Measurements from ENCODE around the gene TBC1D4. TPM values are rescaled to one million over a fixed set of nuclear protein-coding genes. Genes with fewer than 3 reads are reported as not detected.

TBC1D4 gene
- total and polyA plus RNA-seq, 9 of the 15 experiments (the other 6 are each of a cell fraction or from before 2014, with no cell fraction given): 2.8 to 12.3 (median 7.0) TPM

DNA sequence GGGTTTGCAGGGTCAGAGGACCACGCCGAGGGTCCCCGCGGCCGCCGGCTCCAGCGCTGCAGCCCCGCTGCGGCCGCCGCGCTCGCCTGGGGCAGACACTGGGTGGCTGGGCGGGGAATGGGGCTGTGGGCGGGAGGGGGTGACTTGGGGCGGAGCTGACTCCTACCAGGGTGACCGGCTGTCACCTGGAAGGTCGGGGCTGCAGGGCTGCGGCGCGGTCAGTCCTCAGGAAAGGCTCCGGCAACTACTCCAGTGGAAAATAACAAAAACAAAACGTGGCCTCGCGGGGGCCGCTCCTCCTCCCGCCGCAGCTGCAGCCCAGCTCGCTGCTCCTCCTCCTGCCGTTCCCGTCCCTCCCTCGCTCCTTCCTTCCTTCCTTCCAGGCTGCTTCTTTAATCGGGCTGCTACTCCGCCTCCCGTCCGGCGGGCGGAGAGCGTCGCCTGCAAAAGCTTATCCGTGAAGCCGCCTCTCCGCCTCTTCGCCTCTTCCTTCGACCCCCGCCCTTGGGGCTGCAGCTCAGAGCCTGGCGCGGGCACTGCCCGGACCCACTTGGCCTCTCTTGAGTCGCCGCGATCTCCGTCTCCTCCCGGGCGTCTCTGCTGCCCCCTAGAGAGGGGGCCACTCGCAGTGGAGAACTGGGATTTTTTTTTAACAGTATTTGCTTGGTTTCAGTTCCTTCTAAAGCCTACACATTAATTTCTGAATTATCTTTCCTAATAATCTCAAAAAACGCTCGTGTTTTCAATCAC, at the start of gene TBC1D4 (continued):
- TF ChIP-seq RCOR1 (IDR thresholded peaks at IDR 0.05; ENCODE audit: borderline replicate concordance in 1 of 2, low read depth in 2 of 2, low read length in 2 of 2) (0 out of 4 replicates have a peak, but pooled peaks of 1 of the 2 experiments have one; percentile 33), MCM5 (IDR thresholded peaks at IDR 0.05; ENCODE audit: low read depth) (no peak), GATAD2B (IDR thresholded peaks at IDR 0.05; ENCODE audit: borderline replicate concordance) (no peak), CBX3 (IDR thresholded peaks at IDR 0.05; ENCODE audit: borderline replicate concordance in 1 of 2, low read length in 2 of 2) (no peak), DNMT1 (IDR thresholded peaks at IDR 0.05) (no peak), ZNF699 (CRISPR knock-in tag; IDR thresholded peaks at IDR 0.05; ENCODE audit: insufficient replicate concordance) (no peak), MAFK (IDR thresholded peaks at IDR 0.05; ENCODE audit: low read length) (no peak), KAT8 (IDR thresholded peaks at IDR 0.05; ENCODE audit: low read depth) (no peak), DPF2 (IDR thresholded peaks at IDR 0.05) (no peak), MAFG (tag; conservative IDR thresholded peaks at IDR 0.05) (no peak), ZZZ3 (IDR thresholded peaks at IDR 0.05) (no peak), VEZF1 (CRISPR knock-in tag; IDR thresholded peaks at IDR 0.05) (peak; percentile 64), HDAC1 (IDR thresholded peaks at IDR 0.05) (peak in 1 of 2 experiments; percentile 61; a peak in 1 of 4 replicates), PPARD (CRISPR knock-in tag; IDR thresholded peaks at IDR 0.05) (no peak), ZNF197 (CRISPR knock-in tag; IDR thresholded peaks at IDR 0.05; ENCODE audit: low read depth) (no peak), NBN (IDR thresholded peaks at IDR 0.05; ENCODE audit: low read depth) (0 out of 2 replicates have a peak, but pooled peaks have one; percentile 43), ELK1 (CRISPR knock-in tag; IDR thresholded peaks at IDR 0.05) (no peak), NCOR1 (IDR thresholded peaks at IDR 0.05) (no peak), MEF2D (tag; conservative IDR thresholded peaks at IDR 0.05; ENCODE audit: low read depth) (no peak), ZNF23 (CRISPR knock-in tag; IDR thresholded peaks at IDR 0.05) (no peak), DACH1 (IDR thresholded peaks at IDR 0.05; ENCODE audit: partially characterized antibody) (no peak), FOXK1 (CRISPR knock-in tag; IDR thresholded peaks at IDR 0.05; ENCODE audit: borderline replicate concordance) (no peak), EP400 (IDR thresholded peaks at IDR 0.05) (peak; percentile 45; the same call in 1 of the 2 replicates)
- TF ChIP-seq, protein P1, sequence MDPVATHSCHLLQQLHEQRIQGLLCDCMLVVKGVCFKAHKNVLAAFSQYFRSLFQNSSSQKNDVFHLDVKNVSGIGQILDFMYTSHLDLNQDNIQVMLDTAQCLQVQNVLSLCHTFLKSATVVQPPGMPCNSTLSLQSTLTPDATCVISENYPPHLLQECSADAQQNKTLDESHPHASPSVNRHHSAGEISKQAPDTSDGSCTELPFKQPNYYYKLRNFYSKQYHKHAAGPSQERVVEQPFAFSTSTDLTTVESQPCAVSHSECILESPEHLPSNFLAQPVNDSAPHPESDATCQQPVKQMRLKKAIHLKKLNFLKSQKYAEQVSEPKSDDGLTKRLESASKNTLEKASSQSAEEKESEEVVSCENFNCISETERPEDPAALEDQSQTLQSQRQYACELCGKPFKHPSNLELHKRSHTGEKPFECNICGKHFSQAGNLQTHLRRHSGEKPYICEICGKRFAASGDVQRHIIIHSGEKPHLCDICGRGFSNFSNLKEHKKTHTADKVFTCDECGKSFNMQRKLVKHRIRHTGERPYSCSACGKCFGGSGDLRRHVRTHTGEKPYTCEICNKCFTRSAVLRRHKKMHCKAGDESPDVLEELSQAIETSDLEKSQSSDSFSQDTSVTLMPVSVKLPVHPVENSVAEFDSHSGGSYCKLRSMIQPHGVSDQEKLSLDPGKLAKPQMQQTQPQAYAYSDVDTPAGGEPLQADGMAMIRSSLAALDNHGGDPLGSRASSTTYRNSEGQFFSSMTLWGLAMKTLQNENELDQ (CRISPR knock-in tag; IDR thresholded peaks at IDR 0.05; ENCODE audit: borderline replicate concordance): no peak
- TF ChIP-seq, protein P2, sequence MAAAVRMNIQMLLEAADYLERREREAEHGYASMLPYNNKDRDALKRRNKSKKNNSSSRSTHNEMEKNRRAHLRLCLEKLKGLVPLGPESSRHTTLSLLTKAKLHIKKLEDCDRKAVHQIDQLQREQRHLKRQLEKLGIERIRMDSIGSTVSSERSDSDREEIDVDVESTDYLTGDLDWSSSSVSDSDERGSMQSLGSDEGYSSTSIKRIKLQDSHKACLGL (CRISPR knock-in tag; IDR thresholded peaks at IDR 0.05; ENCODE audit: borderline replicate concordance, poor library complexity, severe bottlenecking): no peak

All from K562 (cell line).